ENCODE data around the gene STX18. TPM values are rescaled to one million over a fixed set of nuclear protein-coding genes. Genes with fewer than 3 reads are reported as not detected.

The STX18 gene
- total and polyA plus RNA-seq, 4 donors = 10.2 to 17.1 (median 12.4) TPM

- no peak for TF ChIP-seq CTCF (IDR thresholded peaks at IDR 0.05; ENCODE audit: low read depth, low read length, missing input control)
- no peak for TF ChIP-seq TAF1 (conservative IDR thresholded peaks at IDR 0.05)
- TF ChIP-seq JUND (IDR thresholded peaks at IDR 0.05) = no peak
These were observed 103.0 kb downstream of the STX18 start (continued) for GRCh38 chr4:4438891-4439290.

- no peak for DNase-seq (ENCODE audit: low spot score)
- H3K27me3 ChIP-seq (ENCODE audit: control insufficient read depth in 4 of 4, insufficient read depth in 4 of 4, low read length in 3 of 4) = no peaks in the 10 kb centered on the region
- TF ChIP-seq RAD21 (IDR thresholded peaks at IDR 0.05) (no peak), GABPA (IDR thresholded peaks at IDR 0.05 in 1 of 2, conservative IDR thresholded peaks at IDR 0.05 in 1 of 2) (no peak), MAX (IDR thresholded peaks at IDR 0.05) (no peak), JUND (IDR thresholded peaks at IDR 0.05) (no peak), CTCF (IDR thresholded peaks at IDR 0.05; ENCODE audit: low read depth, low read length, missing input control) (no peak), FOXA1 (IDR thresholded peaks at IDR 0.05) (no peak), YY1 (IDR thresholded peaks at IDR 0.05) (no peak), REST (IDR thresholded peaks at IDR 0.05) (no peak), TAF1 (conservative IDR thresholded peaks at IDR 0.05) (no peak), NR2F2 (IDR thresholded peaks at IDR 0.05) (no peak), ZBTB33 (IDR thresholded peaks at IDR 0.05) (no peak), HNF4A (conservative IDR thresholded peaks at IDR 0.05) (no peak), HNF4G (IDR thresholded peaks at IDR 0.05) (no peak)
- H3K9ac ChIP-seq (ENCODE audit: low read depth in 1 of 2, low read length in 2 of 2) = no peak overlapping the region
- no peak overlapping the region for H3K27ac ChIP-seq (ENCODE audit: low read depth in 1 of 2, low read length in 2 of 2)
- peaks cover 4 to 39% (median 25%) of the 10 kb centered on the region in 4 donors for H3K36me3 ChIP-seq (ENCODE audit: control insufficient read depth in 4 of 4, insufficient read depth in 3 of 4, low read depth in 1 of 4, low read length in 3 of 4)
- no peaks in the 10 kb centered on the region for H3K4me1 ChIP-seq (ENCODE audit: control insufficient read depth in 4 of 4, insufficient read depth in 4 of 4, low read length in 3 of 4)
- no peaks in the 10 kb centered on the region for H3K9me3 ChIP-seq (ENCODE audit: control insufficient read depth in 4 of 4, low read length in 3 of 4)
- WGBS = 96% methylated on average over 13 of the region's 13 CpGs
- H3K4me3 ChIP-seq (ENCODE audit: low read depth in 1 of 3, low read length in 3 of 3) = no peak overlapping the region
These were observed 103.9 kb downstream of the STX18 start for GRCh38 chr4:4437798-4438470.

Measured in liver (tissue), 9 donors.